ENCODE results near the gene CANT1.

GRCh38 chr17:79003661-79004411, 5.7 kb downstream of the CANT1 start:
- TF ChIP-seq POLR2A (IDR thresholded peaks at IDR 0.05) (no peak), EP300 (IDR thresholded peaks at IDR 0.05) (no peak), POLR2AphosphoS5 (IDR thresholded peaks at IDR 0.05) (no peak)
- TF ChIP-seq, protein P1, sequence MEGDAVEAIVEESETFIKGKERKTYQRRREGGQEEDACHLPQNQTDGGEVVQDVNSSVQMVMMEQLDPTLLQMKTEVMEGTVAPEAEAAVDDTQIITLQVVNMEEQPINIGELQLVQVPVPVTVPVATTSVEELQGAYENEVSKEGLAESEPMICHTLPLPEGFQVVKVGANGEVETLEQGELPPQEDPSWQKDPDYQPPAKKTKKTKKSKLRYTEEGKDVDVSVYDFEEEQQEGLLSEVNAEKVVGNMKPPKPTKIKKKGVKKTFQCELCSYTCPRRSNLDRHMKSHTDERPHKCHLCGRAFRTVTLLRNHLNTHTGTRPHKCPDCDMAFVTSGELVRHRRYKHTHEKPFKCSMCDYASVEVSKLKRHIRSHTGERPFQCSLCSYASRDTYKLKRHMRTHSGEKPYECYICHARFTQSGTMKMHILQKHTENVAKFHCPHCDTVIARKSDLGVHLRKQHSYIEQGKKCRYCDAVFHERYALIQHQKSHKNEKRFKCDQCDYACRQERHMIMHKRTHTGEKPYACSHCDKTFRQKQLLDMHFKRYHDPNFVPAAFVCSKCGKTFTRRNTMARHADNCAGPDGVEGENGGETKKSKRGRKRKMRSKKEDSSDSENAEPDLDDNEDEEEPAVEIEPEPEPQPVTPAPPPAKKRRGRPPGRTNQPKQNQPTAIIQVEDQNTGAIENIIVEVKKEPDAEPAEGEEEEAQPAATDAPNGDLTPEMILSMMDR (IDR thresholded peaks at IDR 0.05): no peak
